IPS-18a (cell line): ENCODE measurements around the gene GSTCD.
"Not testable (repeated sequence)": the region's sequence is repeated elsewhere in the genome, so short reads cannot be mapped to it uniquely, and the experiment has no call there.

Experiments
- H3K27ac ChIP-seq: one replicate; pipeline ENCODE4 v1.5.1; 2013; ENCODE audit warnings: low read length
- H3K27me3 ChIP-seq: one replicate; pipeline ENCODE4 v1.6.1; 2013; ENCODE audit warnings: mild to moderate bottlenecking, low read length; ENCODE audit not compliant: control insufficient read depth, insufficient read depth
- H3K36me3 ChIP-seq: one replicate; pipeline ENCODE4 v1.6.1; 2013; ENCODE audit warnings: low read depth, low read length; ENCODE audit not compliant: control insufficient read depth
- H3K4me1 ChIP-seq: one replicate; pipeline ENCODE4 v1.6.1; 2013; ENCODE audit warnings: low read depth, low read length; ENCODE audit not compliant: control insufficient read depth
- H3K4me3 ChIP-seq: one replicate; pipeline ENCODE4 v1.5.1; 2013; ENCODE audit warnings: low read length
- H3K9ac ChIP-seq: one replicate; pipeline ENCODE4 v1.6.1; 2013; ENCODE audit warnings: mild to moderate bottlenecking, low read length, moderate library complexity
- H3K9me3 ChIP-seq: one replicate; pipeline ENCODE4 v1.6.1; 2013; ENCODE audit warnings: low read depth, low read length; ENCODE audit not compliant: control insufficient read depth

GSTCD gene

GRCh38 chr4:105719204-105719603 lies 10.6 kb downstream of the GSTCD start:
- Histone ChIP-seq H3K4me1 (no peaks in the 10 kb centered on the region), H3K9me3 (no peaks in the 10 kb centered on the region), H3K27me3 (no peaks in the 10 kb centered on the region), H3K36me3 (peaks cover 27% of the 10 kb centered on the region), H3K4me3 (no peak overlapping the region), H3K27ac (no peak overlapping the region), H3K9ac (no peak overlapping the region)

- H3K9me3 ChIP-seq, result peaks cover 5% of the 10 kb centered on the region
- H3K4me3 ChIP-seq, result no peak overlapping the region
- H3K27me3 ChIP-seq, result no peaks in the 10 kb centered on the region
- no peaks in the 10 kb centered on the region for H3K4me1 ChIP-seq
- H3K9ac ChIP-seq, result no peak overlapping the region
- no peak overlapping the region for H3K27ac ChIP-seq
- H3K36me3 ChIP-seq, result peaks cover 22% of the 10 kb centered on the region
Observed at GRCh38 chr4:105725623-105726022, 17.0 kb downstream of the GSTCD start.

- not testable (repeated sequence) for H3K27ac ChIP-seq, H3K27me3 ChIP-seq, H3K4me3 ChIP-seq, H3K9ac ChIP-seq, H3K4me1 ChIP-seq, H3K9me3 ChIP-seq
- peaks cover 16% of the 10 kb centered on the region for H3K36me3 ChIP-seq
Observed at GRCh38 chr4:105729895-105730294, 21.3 kb downstream of the GSTCD start.

GRCh38 chr4:105735217-105735616 lies 26.6 kb downstream of the GSTCD start:
- H3K36me3 ChIP-seq, H3K27ac ChIP-seq, H3K27me3 ChIP-seq, H3K4me1 ChIP-seq, H3K9me3 ChIP-seq, H3K4me3 ChIP-seq, H3K9ac ChIP-seq: not testable (repeated sequence)

- Histone ChIP-seq H3K27ac (no peak overlapping the region), H3K9me3 (no peaks in the 10 kb centered on the region), H3K4me1 (no peaks in the 10 kb centered on the region), H3K9ac (no peak overlapping the region), H3K4me3 (no peak overlapping the region), H3K36me3 (no peaks in the 10 kb centered on the region), H3K27me3 (no peaks in the 10 kb centered on the region)
Observed at GRCh38 chr4:105741548-105741947, 33.0 kb downstream of the GSTCD start.

DNA sequence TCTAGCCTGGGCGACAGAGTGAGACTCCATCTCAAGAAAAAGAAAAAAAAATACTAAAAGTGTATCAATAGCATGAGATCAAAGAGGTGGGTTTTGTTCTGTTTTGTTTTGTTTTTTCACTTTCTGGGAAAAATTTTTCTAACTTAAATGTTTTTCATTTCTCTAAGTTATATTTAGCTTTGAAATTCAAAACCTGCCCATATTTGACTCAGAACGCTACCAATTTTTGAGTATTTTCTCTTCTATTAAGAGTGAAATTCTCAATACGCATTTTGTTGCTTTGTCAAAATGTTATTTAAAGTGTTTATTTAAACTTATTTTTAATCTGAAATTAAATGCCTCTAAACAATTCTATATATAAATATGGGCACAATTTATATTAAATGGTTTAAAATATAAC lies 39.6 kb downstream of the GSTCD start:
- no peaks in the 10 kb centered on the region for H3K36me3 ChIP-seq
- no peak overlapping the region for H3K9ac ChIP-seq
- H3K4me1 ChIP-seq, result no peaks in the 10 kb centered on the region
- no peaks in the 10 kb centered on the region for H3K27me3 ChIP-seq
- no peaks in the 10 kb centered on the region for H3K9me3 ChIP-seq
- H3K27ac ChIP-seq, result no peak overlapping the region
- H3K4me3 ChIP-seq, result no peak overlapping the region

- Histone ChIP-seq H3K9me3 (no peaks in the 10 kb centered on the region), H3K9ac (no peak overlapping the region), H3K27me3 (no peaks in the 10 kb centered on the region), H3K27ac (no peak overlapping the region), H3K36me3 (no peaks in the 10 kb centered on the region), H3K4me1 (no peaks in the 10 kb centered on the region), H3K4me3 (no peak overlapping the region)
Observed at GRCh38 chr4:105751718-105752299, 43.2 kb downstream of the GSTCD start.

GRCh38 chr4:105753361-105753760 lies 44.8 kb downstream of the GSTCD start:
- H3K4me1 ChIP-seq, result no peaks in the 10 kb centered on the region
- H3K27me3 ChIP-seq, result no peaks in the 10 kb centered on the region
- no peak overlapping the region for H3K27ac ChIP-seq
- H3K9ac ChIP-seq, result no peak overlapping the region
- H3K4me3 ChIP-seq, result no peak overlapping the region
- no peaks in the 10 kb centered on the region for H3K9me3 ChIP-seq
- H3K36me3 ChIP-seq, result no peaks in the 10 kb centered on the region

DNA sequence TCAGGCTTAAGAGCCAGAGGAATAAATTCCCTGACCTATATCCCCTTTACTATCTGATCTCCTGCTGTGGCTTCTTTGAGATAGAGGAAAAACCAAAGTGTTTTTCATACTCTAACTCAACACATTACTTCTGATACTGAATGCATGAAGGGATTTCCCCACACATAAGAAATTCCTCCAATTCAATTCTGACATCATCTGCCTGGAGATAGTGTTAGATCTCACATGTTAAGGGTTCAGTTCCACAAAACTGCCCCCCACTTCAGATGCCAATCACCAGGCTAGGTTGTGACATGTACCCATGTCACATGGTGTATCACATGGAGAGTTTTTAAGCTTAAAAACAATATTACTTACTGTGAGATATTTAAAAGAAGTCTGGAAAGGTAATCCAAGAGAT lies 46.8 kb downstream of the GSTCD start:
- Histone ChIP-seq H3K9ac (no peak overlapping the region), H3K9me3 (no peaks in the 10 kb centered on the region), H3K4me1 (no peaks in the 10 kb centered on the region), H3K4me3 (no peak overlapping the region), H3K27me3 (no peaks in the 10 kb centered on the region), H3K36me3 (no peaks in the 10 kb centered on the region), H3K27ac (no peak overlapping the region)

DNA sequence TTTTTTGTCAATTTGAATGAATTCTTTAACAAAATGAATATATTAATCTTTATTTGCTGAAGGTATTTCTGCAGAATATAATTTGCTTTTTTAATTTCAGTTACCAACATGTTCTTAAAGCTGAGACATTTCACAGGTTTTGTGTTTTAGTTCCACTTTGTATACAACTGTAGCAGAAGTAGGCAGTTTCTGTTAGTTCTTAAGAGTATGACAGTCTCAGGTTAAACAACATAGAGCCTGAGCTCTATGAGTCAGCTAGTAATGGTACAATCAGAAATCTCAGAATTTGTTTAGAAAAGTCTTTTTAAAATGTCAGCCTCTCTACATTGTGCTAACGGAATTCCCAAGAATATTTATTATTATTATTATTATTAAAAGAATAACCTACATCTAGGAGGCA lies 50.4 kb downstream of the GSTCD start:
- Histone ChIP-seq H3K27ac (no peak overlapping the region), H3K9ac (no peak overlapping the region), H3K4me3 (no peak overlapping the region), H3K36me3 (no peaks in the 10 kb centered on the region), H3K4me1 (no peaks in the 10 kb centered on the region), H3K27me3 (no peaks in the 10 kb centered on the region), H3K9me3 (no peaks in the 10 kb centered on the region)

DNA sequence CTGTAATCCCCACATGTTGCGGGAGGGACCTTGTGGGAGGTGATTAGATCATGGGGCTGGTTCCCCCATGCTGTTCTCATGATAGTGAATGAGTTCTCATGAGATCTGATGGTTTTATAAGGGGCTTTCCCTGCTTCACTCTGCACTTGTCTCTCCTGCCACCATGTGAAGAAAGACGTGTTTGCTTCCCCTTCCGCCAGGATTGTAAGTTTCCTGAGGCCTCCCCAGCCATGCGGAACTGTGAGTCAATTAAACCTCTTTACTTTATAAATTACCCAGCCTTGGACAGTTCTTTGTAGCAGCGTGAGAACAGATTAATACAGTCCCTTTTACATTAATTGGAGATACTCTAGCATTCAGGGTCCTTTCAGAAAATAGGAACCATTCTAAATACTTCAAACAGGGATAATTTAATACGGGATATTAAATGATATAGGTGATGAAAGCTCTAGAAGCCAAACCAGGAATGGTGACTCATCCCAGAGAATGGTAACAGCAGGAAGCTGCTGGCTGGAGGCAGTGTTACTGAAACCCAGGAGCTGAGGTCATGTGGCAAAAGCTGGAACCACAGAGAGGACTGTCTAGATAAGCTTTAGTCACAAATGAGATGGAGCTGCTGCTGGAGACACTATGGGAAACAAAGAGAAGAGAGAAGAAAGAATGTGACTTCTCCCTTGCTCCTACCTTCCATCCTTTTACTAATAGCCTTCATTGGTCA lies 57.3 kb downstream of the GSTCD start:
- Histone ChIP-seq H3K27ac (no peak overlapping the region), H3K27me3 (no peaks in the 10 kb centered on the region), H3K9ac (no peak overlapping the region), H3K36me3 (no peaks in the 10 kb centered on the region), H3K4me3 (no peak overlapping the region), H3K4me1 (no peaks in the 10 kb centered on the region), H3K9me3 (no peaks in the 10 kb centered on the region)

DNA sequence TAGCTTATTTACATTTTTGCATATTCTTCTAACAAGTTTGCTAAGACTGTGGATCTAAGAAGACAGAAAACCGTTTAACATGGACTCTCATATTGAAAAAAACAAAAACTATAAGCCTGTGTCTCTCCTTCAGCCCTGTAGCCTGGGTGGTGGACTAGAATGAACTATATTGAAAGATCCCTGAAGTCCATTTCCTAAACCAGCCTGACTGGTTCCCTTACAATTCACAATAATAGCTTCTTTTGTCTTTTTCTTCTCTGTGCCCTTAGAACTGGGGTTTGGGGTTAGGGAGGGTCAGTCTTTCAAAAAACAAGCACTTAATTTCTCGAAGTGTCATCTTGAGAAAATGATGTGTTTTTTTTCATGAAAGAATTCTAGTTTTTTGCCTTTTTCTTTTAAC lies 59.0 kb downstream of the GSTCD start:
- Histone ChIP-seq H3K27ac (no peak overlapping the region), H3K9ac (no peak overlapping the region), H3K27me3 (no peaks in the 10 kb centered on the region), H3K4me3 (no peak overlapping the region), H3K4me1 (no peaks in the 10 kb centered on the region), H3K36me3 (no peaks in the 10 kb centered on the region), H3K9me3 (no peaks in the 10 kb centered on the region)
